ENCODE measurements around the gene C1orf141.
"Not testable (repeated sequence)": the region's sequence is repeated elsewhere in the genome, so short reads cannot be mapped to it uniquely, and the experiment has no call there.

The C1orf141 gene

GRCh38 chr1:67134695-67135094 is at the start of gene C1orf141:
Gene C1orf141, minus strand, starts transcription at chr1:67134970. Its CDS starts 7,730 bp downstream, at chr1:67127240.
- DNase-seq (ENCODE audit: low read depth in 2 of 2) = no peak

GRCh38 chr1:67175530-67176087 is 40.8 kb upstream of the C1orf141 start:
- no peak for DNase-seq (ENCODE audit: low read depth in 2 of 2)

GRCh38 chr1:67174716-67175284 is 40.0 kb upstream of the C1orf141 start:
- DNase-seq (ENCODE audit: low read depth in 2 of 2) = no peak

- no peak for DNase-seq (ENCODE audit: low read depth in 2 of 2)
Observed at GRCh38 chr1:67173988-67174387, 39.2 kb upstream of the C1orf141 start.

GRCh38 chr1:67171978-67172377 is 37.2 kb upstream of the C1orf141 start:
- DNase-seq (ENCODE audit: low read depth in 2 of 2) = no peak

GRCh38 chr1:67171574-67171955 is 36.8 kb upstream of the C1orf141 start:
- no peak for DNase-seq (ENCODE audit: low read depth in 2 of 2)

- DNase-seq (ENCODE audit: low read depth in 2 of 2) = no peak
Observed at GRCh38 chr1:67170751-67171573, 36.2 kb upstream of the C1orf141 start.

- no peak for DNase-seq (ENCODE audit: low read depth in 2 of 2)
Observed at GRCh38 chr1:67169932-67170331, 35.2 kb upstream of the C1orf141 start.

GRCh38 chr1:67169496-67169895 is 34.7 kb upstream of the C1orf141 start:
- DNase-seq (ENCODE audit: low read depth in 2 of 2) = no peak

- DNase-seq (ENCODE audit: low read depth in 2 of 2) = no peak
Observed at GRCh38 chr1:67166196-67166595, 31.4 kb upstream of the C1orf141 start, which contains the start of gene IL23R. Gene IL23R, plus strand, starts transcription at chr1:67166454. Its CDS starts 1,667 bp downstream, at chr1:67168121.

- DNase-seq (ENCODE audit: low read depth in 2 of 2) = no peak
Observed at GRCh38 chr1:67165468-67166041, 30.8 kb upstream of the C1orf141 start.

- DNase-seq (ENCODE audit: low read depth in 2 of 2) = no peak
Observed at GRCh38 chr1:67162954-67163353, 28.2 kb upstream of the C1orf141 start.

- no peak for DNase-seq (ENCODE audit: low read depth in 2 of 2)
Observed at GRCh38 chr1:67159233-67159632, 24.5 kb upstream of the C1orf141 start.

- DNase-seq (ENCODE audit: low read depth in 2 of 2) = no peak
Observed at GRCh38 chr1:67158401-67158800, 23.6 kb upstream of the C1orf141 start.

GRCh38 chr1:67150931-67151330 is 16.2 kb upstream of the C1orf141 start:
- DNase-seq (ENCODE audit: low read depth in 2 of 2) = no peak

GRCh38 chr1:67149179-67149770 is 14.5 kb upstream of the C1orf141 start:
- peak; percentile 9 to 25 for DNase-seq (ENCODE audit: low read depth in 2 of 2)

GRCh38 chr1:67148516-67149178 is 13.9 kb upstream of the C1orf141 start:
- no peak for DNase-seq (ENCODE audit: low read depth in 2 of 2)

GRCh38 chr1:67147973-67148372 is 13.2 kb upstream of the C1orf141 start:
- not testable (repeated sequence) for DNase-seq (ENCODE audit: low read depth in 2 of 2)

- DNase-seq (ENCODE audit: low read depth in 2 of 2) = no peak
Observed at GRCh38 chr1:67146539-67146938, 11.8 kb upstream of the C1orf141 start.

GRCh38 chr1:67146101-67146500 is 11.3 kb upstream of the C1orf141 start:
- DNase-seq (ENCODE audit: low read depth in 2 of 2) = no peak

- DNase-seq (ENCODE audit: low read depth in 2 of 2) = no peak
Observed at GRCh38 chr1:67144696-67145095, 9.9 kb upstream of the C1orf141 start.

GRCh38 chr1:67143966-67144365 is 9.2 kb upstream of the C1orf141 start:
- no peak for DNase-seq (ENCODE audit: low read depth in 2 of 2)
